D341Med (cell line): ENCODE measurements around the gene FBXO39.
A peak's percentile ranks its signal among the peaks of the same experiment; 100 is the strongest.
"Not testable (repeated sequence)": the region's sequence is repeated elsewhere in the genome, so short reads cannot be mapped to it uniquely, and the experiment has no call there.

Source experiments
- DNase-seq: peaks from one replicate; pipeline ENCODE4 v3.0.0; 2012; ENCODE audit warnings: low spot score

FBXO39 gene

GRCh38 chr17:6793748-6794493 lies 17.9 kb downstream of the FBXO39 start:
- no peak for DNase-seq

GRCh38 chr17:6796017-6796886 lies 20.2 kb downstream of the FBXO39 start:
- no peak for DNase-seq

- DNase-seq, result no peak
Measured at GRCh38 chr17:6796887-6797490, 21.0 kb downstream of the FBXO39 start.

GRCh38 chr17:6797718-6798351 lies 21.8 kb downstream of the FBXO39 start:
- no peak for DNase-seq

GRCh38 chr17:6799738-6800137 lies 23.7 kb downstream of the FBXO39 start:
- no peak for DNase-seq

GRCh38 chr17:6800422-6801027 lies 24.5 kb downstream of the FBXO39 start:
- DNase-seq, result no peak

GRCh38 chr17:6811510-6811909 lies 35.5 kb downstream of the FBXO39 start:
- DNase-seq, result no peak

GRCh38 chr17:6812295-6812694 lies 36.3 kb downstream of the FBXO39 start:
- no peak for DNase-seq

- DNase-seq, result no peak
Measured at GRCh38 chr17:6815775-6816174, 39.8 kb downstream of the FBXO39 start.

- not testable (repeated sequence) for DNase-seq
Measured at GRCh38 chr17:6816368-6816767, 40.4 kb downstream of the FBXO39 start.

- DNase-seq, result no peak
Measured at GRCh38 chr17:6818938-6819337, 42.9 kb downstream of the FBXO39 start.

- no peak for DNase-seq
Measured at GRCh38 chr17:6823011-6823442, 47.0 kb downstream of the FBXO39 start.

GRCh38 chr17:6830383-6830986 lies 54.5 kb downstream of the FBXO39 start:
- no peak for DNase-seq

GRCh38 chr17:6831661-6832263 lies 55.7 kb downstream of the FBXO39 start, which contains the start of gene TEKT1:
TSS of gene TEKT1 (minus strand) at chr17:6831729. CDS start at chr17:6830376, 1,353 bp downstream.
- peak; percentile 36 for DNase-seq
